Activated naive CD4-positive, alpha-beta T cell treated with anti-CD3 and anti-CD28 coated beads, Interleukin-2, amount 50 U/mL, for 72 hours (primary cell): Measurements from ENCODE around the gene PIAS1. TPM values are rescaled to one million over a fixed set of nuclear protein-coding genes. Genes with fewer than 3 reads are reported as not detected.
"Not testable (repeated sequence)": the region's sequence is repeated elsewhere in the genome, so short reads cannot be mapped to it uniquely, and the experiment has no call there.

Source experiments
- ATAC-seq, 2 donors: fragments of 150-1000 bp; cut with Tn5 transposase; 2 replicates each; pipeline ENCODE4 v1.10.0; 2021; ENCODE audit warnings: mild to moderate bottlenecking in 2 of 2, moderate library complexity in 2 of 2
- DNase-seq, 2 donors: peaks; one replicate each; pipeline ENCODE4 v3.0.0; 2021 to 2022; ENCODE audit warnings: low spot score in 2 of 2
- H3K27ac Mint-ChIP-seq, 2 donors: one replicate each; pipeline ENCODE4 v1.8.0; 2022; ENCODE audit warnings: mild to moderate bottlenecking in 2 of 2, mixed read lengths in 2 of 2
- H3K36me3 Mint-ChIP-seq, 2 donors: one replicate each; pipeline ENCODE4 v1.8.0; 2022; ENCODE audit warnings: mixed read lengths in 2 of 2
- H3K9me3 Mint-ChIP-seq, 2 donors: one replicate each; pipeline ENCODE4 v1.8.0; 2022; ENCODE audit warnings: mixed read lengths in 2 of 2
- total RNA-seq, 2 donors: library from RNA; stranded (reverse); gene quantifications; one replicate each; pipeline ENCODE4 v1.2.3, GENCODE V29; 2022

Gene PIAS1
- total RNA-seq, 2 donors from 2014 or later, result 43.6 to 43.9 TPM

DNA sequence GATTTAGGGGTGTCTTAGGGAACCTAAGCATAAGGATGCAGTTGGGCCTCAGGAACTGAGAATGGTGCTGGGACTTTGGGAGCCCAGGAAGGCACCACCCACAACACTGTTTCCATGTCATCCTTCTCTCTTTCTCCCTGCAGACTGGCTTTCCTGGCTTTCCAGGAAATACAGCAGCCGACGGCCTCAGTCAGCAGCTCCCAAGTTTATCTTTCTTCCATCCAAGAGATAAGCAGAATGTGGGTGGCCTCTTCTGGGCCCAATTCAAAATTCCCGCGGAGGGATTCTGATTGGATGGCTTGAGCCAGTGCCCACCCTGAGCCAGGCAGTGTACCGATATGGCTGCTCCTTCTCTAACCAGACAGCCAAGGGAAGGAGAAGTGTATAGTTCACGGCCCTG, 179.9 kb downstream of the PIAS1 start:
- no peaks in the 10 kb centered on the region for H3K9me3 Mint-ChIP-seq
- DNase-seq, result no peak
- no peaks in the 10 kb centered on the region for H3K36me3 Mint-ChIP-seq
- H3K27ac Mint-ChIP-seq, result no peak overlapping the region
- no peak for ATAC-seq

- not testable (repeated sequence) for H3K27ac Mint-ChIP-seq, H3K9me3 Mint-ChIP-seq, DNase-seq, ATAC-seq, H3K36me3 Mint-ChIP-seq
Measured at GRCh38 chr15:68234520-68234919, 180.4 kb downstream of the PIAS1 start.

- ATAC-seq (no peak), DNase-seq (no peak)
- no peaks in the 10 kb centered on the region for H3K36me3 Mint-ChIP-seq
- H3K27ac Mint-ChIP-seq, result no peak overlapping the region
- H3K9me3 Mint-ChIP-seq, result no peaks in the 10 kb centered on the region
Measured at GRCh38 chr15:68235022-68235421, 180.9 kb downstream of the PIAS1 start.

DNA sequence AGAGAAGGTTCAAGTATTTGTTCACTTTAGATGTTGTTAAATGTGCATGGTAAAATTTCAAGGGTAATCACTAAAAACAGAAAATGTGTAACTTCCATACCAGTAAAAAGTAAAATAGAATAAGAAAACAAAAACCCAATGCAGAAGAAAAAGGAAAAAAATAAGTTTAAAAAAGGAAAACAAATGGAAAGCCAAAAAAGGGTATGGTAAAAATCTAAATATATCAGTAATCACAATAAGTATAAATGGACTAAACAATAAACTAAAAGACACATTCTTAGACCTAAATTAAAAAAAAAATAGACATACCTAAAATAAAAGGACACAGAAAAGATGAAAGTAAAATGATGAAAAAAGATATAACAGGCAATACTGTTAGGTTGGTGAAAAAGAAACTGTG, 184.9 kb downstream of the PIAS1 start:
- DNase-seq, result no peak
- Mint-ChIP-seq H3K36me3 (peaks cover 9 to 14% of the 10 kb centered on the region in 2 donors), H3K9me3 (peaks cover 0 to 11% of the 10 kb centered on the region in 2 donors), H3K27ac (no peak overlapping the region)
- no peak for ATAC-seq

DNA sequence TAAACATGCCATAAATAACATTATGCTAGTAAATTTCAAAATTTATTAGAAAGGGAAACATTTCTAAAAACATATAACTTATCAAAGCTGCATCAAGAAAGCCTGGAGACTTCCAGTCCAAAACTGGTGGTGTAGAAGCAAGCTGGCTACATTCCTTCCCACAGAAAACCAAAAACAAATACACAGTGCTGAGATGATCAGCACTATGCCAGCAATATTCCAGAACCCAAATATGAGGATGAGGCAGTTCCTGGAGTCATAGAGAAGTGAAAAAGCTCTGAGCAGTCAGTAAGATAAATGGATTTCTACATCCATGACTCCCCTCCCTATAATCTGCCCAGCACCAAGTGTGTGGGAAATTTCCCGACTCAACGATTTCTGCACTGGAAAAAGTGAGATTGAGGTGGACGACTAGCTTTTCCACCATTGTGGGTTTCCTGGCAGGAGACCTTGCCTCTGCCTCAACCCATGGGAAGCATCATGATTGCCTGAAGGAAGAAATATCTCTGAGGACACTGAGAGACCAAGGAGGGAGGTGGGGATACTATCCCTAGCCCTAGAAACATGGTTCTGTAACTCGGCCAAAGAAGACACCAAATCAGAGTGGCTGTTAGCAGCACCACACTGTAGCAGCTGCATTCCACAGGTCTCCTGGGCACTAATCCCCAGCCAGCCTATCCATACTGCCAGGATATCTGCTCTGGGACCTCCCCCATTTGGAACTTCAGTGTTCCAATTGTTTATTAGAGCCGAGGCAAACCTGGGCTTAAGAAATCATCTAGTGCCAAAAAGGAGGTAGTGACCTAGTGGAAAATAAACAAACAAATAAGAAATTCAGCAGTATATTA, 187.2 kb downstream of the PIAS1 start:
- DNase-seq (no peak), ATAC-seq (no peak)
- peaks cover 17 to 20% of the 10 kb centered on the region in 2 donors for H3K36me3 Mint-ChIP-seq

More for the DNA sequence above, 187.2 kb downstream of the PIAS1 start:
- H3K9me3 Mint-ChIP-seq, result peaks cover 0 to 11% of the 10 kb centered on the region in 2 donors
- H3K27ac Mint-ChIP-seq, result no peak overlapping the region

Other genes with a start within 250 kb of the PIAS1 start
- gene SKOR1, start 228.8 kb upstream of the PIAS1 start, total RNA-seq, result under 1 TPM in 1 of 2 donors, not detected in 1; 0.16 TPM
- not detected for gene RNU6-1, start 214.3 kb upstream of the PIAS1 start, total RNA-seq
- 1 to 10 TPM; 9.6 to 9.7 TPM for gene CALML4, start 151.0 kb downstream of the PIAS1 start, total RNA-seq
- gene CLN6, start 175.4 kb downstream of the PIAS1 start, total RNA-seq, result 10 to 100 TPM; 38.0 to 55.1 TPM
- gene FEM1B, start 223.4 kb downstream of the PIAS1 start, total RNA-seq, result 10 to 100 TPM; 40.3 to 43.7 TPM